Suprapubic skin (tissue), 4 donors: ENCODE results near the gene C2CD4A.

ENCODE experiments used
- POLR2A ChIP-seq, 2 donors: fragments of 450-650 bp; IDR thresholded peaks; one replicate each; pipeline ENCODE4 v1.6.1; 2017; ENCODE audit warnings: antibody characterized with exemption in 2 of 2, mild to moderate bottlenecking in 2 of 2, moderate library complexity in 2 of 2
- POLR2AphosphoS5 ChIP-seq, 3 donors: sonication (generic); formaldehyde crosslinking; IDR thresholded peaks; one replicate each; pipeline ENCODE4 v1.6.1; 2017; ENCODE audit warnings: antibody characterized with exemption in 3 of 3
- TF ChIP-seq, protein P1 (sequence below), 2 donors: fragments of 200-600 bp in 1 of 2; fragments of 450-650 bp in 1 of 2; sonication (generic) in 1 of 2; IDR thresholded peaks; one replicate each; pipeline ENCODE4 v1.5.1; 2016 to 2019; ENCODE audit warnings: antibody characterized with exemption in 2 of 2, mild to moderate bottlenecking in 1 of 2, moderate library complexity in 1 of 2

DNA sequence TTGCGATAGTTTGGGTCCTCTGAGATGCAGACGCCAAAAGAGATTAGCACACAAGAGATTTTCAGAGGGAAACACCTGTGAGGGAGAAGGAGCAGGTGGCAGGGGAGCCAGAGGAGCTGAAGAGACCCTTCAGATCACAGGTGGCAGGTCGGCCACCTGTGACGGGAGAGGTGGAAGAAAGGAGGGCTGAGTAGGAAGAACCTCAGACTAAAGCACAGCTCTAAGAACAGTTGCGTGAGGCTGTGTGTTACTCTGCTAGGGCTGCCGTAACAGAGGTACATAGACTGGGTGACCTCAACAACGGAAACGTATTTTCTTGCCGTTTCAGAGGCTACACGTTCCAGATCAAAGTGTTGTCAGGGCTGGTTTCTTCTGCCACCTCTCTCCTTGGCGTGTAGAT is 38.5 kb downstream of the C2CD4A start:
- TF ChIP-seq POLR2AphosphoS5 (IDR thresholded peaks at IDR 0.05) (no peak), POLR2A (IDR thresholded peaks at IDR 0.05) (no peak)
- TF ChIP-seq, protein P1, sequence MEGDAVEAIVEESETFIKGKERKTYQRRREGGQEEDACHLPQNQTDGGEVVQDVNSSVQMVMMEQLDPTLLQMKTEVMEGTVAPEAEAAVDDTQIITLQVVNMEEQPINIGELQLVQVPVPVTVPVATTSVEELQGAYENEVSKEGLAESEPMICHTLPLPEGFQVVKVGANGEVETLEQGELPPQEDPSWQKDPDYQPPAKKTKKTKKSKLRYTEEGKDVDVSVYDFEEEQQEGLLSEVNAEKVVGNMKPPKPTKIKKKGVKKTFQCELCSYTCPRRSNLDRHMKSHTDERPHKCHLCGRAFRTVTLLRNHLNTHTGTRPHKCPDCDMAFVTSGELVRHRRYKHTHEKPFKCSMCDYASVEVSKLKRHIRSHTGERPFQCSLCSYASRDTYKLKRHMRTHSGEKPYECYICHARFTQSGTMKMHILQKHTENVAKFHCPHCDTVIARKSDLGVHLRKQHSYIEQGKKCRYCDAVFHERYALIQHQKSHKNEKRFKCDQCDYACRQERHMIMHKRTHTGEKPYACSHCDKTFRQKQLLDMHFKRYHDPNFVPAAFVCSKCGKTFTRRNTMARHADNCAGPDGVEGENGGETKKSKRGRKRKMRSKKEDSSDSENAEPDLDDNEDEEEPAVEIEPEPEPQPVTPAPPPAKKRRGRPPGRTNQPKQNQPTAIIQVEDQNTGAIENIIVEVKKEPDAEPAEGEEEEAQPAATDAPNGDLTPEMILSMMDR (IDR thresholded peaks at IDR 0.05): no peak
